ENCODE measurements around the gene SORBS1.

Gene SORBS1

DNA sequence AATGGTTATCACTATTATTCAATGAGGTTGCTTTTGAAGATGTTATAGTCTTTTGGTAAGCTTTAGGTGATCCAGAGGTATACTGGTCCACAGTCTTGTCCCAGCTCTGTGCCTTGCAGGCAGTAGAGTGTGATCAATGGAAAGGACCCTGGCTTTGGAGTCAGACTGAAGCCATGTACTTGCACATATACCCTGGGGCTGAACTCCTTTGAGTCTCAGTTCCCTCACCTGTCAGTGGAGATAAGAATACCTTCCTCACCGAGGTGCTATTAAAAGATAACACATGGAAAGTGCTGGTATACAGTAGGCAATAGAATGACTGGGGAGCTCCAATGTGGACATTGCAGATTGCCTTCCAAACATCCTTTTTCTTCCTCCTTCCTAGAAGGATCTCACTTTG, 254.3 kb downstream of the SORBS1 start:
- no peak for DNase-seq

DNA sequence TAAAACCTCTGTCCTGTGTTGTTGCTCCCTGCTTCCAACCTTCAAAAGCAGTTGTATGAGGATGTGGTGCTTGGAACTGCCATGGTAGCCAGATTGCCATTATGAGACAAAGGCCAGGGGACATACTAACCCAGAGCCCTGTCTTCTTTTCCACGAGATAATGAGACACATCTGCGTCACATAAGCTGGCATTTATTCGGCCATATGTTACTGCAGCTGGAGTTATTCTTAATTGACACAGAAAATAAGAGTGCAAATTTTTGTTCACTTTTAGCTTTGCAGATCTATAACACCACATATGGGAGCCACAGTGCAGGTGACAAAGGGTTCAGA, 254.9 kb downstream of the SORBS1 start:
- no peak for DNase-seq

DNA sequence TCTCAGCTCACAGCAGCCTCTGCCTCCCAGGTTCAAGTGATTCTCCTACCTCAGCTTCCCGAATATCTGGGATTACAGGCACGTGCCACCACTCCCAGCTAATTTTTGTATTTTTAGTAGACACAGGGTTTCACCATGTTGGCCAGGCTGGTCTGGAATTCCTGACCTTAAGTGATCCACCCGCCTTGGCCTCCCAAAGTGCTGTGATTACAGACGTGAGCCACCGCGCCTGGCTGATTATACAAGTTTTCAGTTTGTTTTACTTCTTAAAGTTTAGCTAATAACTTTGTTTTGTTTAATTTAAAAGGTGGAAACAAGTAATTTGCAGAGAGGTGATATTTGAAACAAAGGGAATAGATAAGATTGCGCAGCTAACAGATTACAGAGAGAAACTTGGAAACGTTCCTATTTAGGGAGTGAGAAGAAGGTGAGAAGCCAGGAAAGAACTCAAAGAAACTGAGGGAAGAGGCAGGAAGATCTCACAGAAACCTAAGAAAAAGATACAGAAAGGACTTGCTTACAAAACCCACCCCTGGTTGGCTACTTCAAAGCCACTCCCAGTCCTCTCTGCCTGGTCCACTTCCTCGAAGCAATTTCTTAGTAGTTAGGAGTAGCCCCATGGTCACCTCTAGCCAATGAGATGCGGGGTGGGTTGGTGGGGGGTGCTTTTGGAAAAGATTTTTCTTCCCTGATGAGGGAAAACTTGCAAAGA, 255.4 kb downstream of the SORBS1 start:
- DNase-seq: peak; percentile 62

DNA sequence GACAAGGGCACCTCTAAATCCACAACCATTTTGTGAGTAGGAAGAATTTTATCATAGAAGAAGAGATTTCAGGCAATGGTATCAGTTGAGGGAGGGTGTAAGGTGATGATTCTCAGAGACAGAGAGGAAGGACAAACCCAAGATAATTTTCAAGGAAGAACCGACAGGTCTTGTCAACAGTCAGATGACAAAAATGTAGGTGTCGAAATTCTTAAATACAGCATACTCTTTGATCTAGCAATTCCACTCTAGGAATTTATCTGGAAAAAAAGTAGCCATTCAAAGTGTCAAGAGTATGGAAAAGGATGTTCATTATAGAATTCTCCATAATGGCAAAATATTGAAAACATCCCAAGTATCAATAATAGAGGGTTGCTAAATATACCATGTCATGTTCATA, 256.2 kb downstream of the SORBS1 start:
- DNase-seq: no peak

DNA sequence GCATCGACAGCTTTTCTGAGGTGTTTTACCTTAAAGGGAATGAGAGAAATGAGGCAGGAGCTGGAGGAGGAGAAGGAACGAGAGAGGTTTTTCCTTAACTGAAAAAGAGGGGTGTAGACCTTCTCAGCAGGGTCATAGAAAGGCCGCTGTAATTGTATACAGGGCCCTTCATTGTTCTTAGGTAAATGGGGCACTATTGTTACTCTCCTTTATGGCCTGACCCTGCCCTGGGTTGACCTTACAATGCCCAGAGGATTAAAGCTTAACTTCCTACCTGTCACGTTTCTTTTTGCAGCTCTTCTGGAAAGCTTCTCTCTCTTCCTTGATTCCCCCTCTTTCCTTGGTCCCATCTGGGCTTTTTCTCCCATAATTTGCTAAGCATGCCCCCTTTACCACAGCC, 256.7 kb downstream of the SORBS1 start:
- no peak for DNase-seq

DNA sequence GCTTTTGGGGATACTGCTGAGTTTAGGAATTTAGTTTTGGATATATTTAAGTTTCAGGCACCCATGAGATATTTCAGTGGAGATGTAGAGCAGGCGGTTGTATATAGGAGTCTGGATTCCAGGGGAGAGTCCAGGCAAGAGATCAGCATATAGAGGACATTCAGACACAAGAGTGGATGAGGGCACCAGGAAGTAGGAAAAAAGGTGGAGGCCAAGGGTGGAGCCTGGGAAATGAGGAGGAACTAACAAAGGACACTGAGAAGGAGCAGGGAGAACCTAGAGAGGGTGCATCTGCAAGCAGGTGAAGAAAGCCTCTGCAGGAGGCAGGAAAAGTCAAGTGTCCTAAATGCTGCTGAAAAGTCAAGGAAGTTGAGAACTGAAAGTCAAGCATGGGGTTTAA, 257.2 kb downstream of the SORBS1 start:
- DNase-seq: no peak

DNA sequence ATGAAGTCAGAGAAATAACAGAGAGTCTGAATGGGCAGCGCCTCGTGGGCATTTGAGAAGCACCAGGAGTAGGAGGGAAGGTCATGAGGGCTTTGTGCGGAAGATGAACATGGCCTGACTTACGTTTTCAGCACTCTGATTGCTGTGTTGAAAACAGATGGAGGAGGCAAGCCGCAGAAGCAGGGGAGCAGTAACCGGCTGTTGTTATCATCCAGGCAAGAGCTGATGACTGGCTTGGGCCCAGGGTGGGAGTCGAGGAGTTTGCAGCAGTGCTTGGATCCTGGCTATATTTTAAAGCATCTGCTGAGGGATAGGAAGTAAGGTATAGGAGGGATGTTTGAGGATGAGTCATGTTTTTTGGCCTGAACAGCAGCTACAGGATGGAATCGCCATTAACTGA, 257.6 kb downstream of the SORBS1 start:
- DNase-seq: peak; percentile 92

DNA sequence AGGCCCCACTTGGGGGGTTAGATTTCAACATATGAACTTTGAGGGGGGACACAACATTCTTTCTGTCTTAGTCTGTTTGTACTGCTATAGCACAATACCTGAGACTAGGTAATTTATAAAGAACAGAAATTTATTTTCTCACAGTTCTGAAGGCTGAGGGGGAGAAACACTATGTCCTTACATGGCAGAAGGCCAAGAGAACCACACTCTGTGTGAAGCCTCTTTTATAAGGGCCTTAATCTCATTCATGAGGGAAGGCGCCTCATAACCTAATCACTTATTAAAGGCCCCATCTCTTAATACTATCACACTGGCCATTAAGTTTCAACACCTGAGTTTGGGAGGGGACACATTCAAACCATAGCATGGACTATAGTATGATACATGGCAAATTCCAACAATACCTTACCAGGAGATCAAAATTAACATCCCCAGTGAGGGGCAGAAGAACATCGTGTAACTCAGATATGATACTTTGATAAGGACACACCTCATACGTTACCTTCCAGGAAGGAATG, 261.1 kb downstream of the SORBS1 start:
- no peak for DNase-seq

DNA sequence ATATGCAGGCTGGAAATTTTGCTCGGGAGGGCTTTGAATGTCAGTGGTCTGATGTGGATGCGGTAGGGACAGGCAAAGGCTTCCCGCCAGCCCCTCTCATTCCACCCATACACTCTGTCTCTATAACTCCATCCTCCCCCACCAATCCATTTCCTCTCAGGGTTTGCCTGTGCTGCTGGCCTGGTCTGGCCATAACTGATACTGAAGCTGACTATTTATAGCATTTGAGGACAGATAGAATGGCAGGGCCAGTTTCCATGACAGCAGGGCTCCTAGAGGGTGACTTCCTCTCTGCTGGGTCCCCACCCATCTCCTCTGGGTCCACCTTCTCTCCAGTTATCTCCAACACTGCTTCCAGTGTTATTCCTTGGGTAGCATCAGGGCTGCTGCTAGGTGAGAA, 263.8 kb downstream of the SORBS1 start:
- no peak for DNase-seq

DNA sequence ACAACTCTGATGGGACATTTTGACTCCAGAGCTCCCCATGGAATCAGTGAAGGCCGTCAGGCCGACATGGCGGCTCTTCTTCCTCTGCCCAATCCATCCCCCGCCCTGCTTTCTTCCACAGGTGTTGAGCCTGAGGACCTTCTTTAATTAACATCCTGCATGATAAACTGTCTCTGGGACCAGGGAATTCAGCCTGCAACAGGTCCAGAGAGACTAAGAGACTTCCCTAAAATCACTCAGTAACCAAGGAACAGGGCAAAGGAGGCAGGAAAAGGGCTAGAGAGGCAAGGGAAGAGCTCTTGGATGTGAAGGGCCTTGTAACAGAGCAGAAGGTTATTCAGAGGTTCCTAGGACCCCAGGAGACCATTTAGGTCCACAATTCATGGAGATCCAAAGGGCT, 264.4 kb downstream of the SORBS1 start:
- DNase-seq: no peak

DNA sequence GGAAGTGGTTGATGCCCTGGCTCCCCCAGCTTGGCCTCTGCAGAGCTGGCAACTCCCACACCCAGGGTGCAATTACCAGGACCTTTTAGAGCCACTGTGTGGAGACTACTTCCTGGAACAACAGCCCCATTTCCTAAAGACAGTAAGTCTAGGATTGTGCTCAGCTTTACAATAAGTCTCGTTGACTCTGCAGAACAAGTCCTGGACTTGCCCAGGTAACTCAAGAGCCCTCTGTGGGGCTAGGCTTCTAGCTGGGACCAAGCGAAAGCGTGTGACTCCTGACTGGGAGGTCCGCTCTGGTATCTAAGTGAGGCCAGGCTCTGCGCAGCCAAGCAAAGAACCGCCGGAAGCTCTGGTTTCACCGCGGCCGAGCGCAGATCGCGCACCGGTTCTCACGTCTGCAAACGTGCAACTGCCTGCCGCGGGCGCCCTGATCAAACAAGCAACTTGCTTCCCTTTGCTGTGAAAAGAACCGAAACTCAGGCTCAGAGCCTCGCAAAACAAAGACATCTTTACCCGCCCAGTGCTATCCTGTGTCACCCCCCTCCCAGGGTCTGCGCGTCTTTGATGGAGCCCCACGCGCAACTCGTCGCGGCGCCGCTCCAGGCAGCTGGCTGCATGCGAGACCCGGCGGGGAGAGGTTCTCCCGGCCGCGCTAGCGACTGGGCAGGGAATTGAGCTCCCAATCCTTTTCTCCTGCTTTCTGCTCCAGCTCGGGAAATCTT, 266.0 kb downstream of the SORBS1 start:
- no peak for DNase-seq

DNA sequence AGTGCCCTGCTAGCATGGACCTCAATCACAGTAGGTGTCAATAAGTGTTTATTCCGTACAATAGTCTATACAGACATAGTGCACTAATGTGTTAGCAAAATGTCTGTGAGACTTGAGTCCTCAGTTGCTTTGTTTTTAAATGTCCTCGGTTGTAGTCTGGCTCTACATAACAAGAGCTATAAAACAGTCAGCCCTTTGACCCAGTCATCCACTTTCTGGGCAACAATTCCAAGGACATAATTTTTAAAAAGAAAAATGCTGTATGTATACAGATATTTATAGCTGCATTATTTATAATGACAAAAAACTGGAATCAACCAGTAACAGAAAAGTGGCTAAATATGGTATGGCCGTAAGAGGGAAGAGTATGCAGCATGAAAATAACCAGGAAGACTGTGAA, 267.5 kb downstream of the SORBS1 start:
- DNase-seq: no peak

DNA sequence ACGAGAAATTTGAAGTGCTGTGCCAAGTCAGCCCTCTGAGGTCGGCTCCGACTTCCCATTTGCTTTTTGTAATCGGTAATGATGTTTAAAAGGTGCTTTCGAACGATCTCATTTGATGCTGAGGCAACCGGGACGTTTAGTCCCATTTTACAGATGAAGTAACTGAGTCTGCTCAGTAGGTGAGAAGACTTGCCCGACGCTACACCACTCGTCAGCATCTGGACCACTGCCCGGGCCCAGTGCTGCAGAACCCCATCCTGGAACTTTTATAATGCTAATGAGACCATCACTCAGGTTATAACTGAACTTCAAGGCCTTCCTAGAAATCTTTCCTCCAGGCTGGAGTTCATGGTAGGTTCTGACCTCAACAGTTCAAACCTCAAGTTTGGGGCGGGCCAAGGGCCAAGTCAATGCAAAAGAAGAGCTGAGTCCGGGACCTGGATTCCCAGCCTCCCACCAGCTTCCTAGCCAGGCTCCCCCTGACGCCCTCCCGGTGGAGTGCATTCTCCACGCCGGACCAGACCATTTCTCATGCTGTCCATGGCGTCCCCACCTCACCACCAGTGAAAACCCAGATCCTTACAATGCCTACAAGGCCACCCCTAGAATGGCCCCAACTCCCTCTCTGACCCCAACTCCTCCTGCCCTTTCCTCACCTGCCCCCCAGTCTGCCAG, 269.7 kb downstream of the SORBS1 start:
- DNase-seq: no peak

DNA sequence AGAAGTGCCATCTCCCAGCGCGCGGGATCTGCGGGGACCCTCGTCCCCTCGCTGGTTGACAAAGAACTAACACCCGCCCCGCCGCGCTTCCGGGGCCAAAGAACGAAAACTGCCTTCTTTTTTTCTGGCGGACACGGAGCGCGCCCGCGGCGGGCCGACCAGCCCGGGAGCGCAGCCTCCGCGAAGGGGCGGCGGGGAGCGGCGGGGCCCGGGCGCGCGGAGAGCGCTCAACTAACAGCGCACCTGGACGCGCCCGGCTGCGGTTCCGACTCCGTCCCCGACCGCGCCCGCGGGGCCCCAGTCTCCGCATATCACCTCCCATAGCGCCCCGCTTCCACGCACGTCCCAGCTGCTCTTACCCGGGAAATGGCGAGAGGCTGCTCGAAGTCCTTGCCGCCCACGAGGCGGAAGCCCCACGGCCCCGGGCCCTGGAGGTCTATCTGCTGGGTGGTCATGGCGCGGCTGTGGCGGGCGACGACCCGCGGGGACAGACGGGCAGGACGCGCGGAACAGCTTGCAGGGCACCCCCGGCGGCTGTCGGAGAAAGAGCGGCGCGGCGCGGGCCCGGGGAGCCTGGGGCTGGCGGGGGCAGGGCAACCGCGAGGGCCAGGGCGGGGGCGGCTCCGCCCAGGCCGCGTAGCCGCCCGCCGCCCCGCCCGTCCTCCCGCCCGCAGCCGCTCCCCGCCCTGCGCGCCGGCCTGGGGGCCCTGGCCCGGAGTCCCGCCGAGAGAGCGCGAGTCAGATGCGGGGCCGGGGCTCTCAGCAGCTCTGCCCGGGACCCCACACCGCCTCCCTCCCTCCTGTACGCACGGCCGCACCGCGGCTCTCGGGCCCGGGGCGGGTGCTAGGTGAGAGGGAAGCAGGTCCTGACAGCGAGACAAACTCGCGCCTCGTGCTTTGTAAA, 270.5 kb downstream of the SORBS1 start, which contains the start of gene PDLIM1:
PDLIM1 (minus strand) TSS at position 543 of the 904 bp plus-strand sequence; CDS start at position 455, 88 bp downstream.
- DNase-seq: peak; percentile 61

DNA sequence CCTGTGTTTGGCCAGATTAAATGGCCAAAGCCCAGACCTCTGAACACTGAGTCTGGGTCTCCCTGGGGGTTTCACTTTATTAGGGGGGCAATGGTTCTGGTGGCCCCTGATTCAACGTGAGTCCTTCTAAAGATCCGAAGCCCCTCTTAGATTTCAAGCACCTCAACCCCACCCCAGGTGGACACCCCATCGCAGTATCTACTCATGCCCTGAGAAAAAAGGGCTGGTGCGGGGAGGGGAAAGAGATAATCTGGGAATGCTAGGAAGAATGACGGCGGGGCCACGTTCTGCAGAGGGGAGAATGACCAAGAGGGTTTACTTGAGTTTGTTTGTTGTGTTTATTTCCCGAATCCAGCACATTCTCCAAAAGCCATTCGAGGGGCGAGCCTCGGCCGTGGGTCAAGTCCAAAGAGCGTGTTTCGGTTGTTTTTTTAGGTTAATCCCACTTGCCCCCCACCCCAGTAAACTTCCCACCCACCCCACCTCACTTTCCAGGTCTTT, 271.2 kb downstream of the SORBS1 start:
- DNase-seq: no peak

DNA sequence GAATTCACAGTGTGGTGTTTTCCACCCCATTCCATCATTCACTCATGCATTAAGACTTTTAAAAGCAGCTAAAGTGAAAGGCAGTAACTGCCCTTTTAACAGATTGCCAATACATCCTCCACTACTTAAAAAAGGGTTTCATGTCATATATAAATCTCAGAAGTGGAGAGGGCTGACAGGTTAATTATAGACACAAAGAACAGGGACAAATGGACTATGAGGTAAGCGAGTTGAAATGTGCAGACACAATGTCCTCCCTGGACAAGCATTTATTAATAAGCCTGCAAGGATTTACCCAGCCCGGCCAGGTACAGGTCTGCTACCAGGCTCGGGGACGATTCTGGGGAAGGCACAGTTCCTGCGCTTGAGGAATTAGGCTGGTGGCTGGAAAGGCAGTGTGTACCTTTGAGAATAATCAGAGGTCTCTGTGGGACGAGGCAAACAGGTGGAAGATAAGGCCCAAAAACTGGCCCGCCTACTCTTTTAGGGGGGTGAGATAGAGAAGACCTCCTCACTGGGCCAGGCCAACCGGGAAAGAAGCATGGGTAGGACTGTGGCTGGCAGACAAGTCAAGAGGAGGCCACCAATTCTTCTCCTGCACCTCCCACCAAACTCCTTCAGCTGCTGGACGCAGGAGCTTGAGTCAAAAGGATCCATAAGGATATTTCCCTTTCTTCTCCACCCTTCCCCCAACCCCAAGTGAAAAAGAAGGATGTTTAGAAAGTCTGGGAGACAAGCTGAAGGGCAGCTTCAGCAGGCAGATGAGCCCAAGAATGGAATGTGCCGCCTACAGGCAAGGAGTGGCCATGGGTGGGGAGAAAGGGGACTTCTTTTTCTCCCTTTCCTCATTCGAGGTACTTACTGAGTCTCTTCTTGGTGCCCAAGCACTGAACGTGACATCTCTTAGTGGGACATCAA, 271.9 kb downstream of the SORBS1 start:
- peak; percentile 36 for DNase-seq

DNA sequence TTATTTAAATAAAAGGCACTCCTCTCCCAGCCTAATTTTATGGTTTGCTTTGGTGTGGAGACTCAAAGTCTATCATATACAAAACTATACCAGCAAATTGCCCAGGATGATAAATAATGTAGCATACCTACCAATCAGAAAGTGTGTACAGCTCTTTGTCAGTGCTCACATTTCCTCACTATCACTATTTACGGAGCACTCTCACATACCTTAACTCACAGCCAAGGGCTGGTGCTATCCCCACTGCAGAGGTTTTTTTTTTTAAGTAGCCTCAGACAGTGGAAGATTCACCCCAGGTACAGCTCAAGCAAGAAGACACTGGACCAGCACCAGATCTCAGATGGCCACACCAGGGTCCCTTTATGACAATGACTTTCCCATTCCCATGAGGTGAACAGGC, 272.9 kb downstream of the SORBS1 start:
- DNase-seq: no peak

DNA sequence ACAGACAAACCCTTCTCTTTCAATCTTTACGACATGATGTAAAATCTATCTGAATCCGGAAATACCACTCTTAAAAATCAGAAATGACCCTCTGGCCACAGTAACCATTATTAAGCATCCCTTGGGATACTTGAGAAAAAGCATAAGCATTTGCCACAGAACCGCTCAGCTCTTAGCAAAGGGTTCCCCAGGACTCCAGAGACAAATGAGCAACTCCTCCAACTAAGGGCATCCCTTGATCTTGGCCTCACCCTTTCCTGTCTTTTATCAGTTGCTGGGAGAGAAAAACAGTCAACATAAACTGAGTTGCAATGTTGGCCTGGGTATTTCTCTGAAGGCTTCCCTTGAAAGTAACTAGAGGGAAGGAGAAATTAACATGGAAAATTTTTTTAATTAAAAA, 273.9 kb downstream of the SORBS1 start:
- DNase-seq: peak; percentile 42

DNA sequence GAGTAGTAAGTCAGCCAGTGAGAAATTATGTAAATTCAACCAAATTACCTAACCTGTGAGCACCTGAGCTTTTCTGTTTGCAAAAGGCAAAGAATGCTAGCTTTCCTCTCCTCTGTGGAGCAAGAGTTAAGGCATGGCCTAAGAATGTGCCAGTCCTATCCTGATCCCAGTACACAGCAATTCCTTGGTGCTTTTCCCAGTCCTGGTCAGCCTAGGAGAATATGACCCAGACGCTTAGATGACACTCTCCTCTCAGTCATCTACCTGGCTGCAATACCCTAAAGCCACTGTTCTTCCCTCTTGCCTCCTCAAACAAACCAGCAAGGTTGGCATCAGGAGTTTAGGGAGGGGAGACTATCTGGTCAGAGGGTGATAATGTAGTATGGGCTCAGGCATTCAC, 274.5 kb downstream of the SORBS1 start:
- no peak for DNase-seq

DNA sequence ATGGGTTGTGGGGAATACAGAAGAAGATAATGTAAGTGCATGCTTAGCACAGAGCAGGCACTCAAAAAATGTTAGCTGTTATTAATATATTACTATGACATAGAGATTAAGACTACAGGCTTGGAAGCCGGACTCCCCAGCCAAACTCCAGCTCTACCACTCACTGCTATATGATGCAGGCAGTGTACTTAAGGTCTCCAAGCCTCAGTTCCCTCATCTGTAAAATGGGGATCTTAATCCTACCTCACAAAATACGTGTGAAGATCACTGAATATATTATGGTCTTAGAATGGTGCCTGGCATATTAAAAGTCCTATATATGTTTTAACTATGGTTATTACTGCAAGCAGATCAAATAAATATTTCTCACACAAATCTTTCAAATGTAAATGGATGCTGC, 275.6 kb downstream of the SORBS1 start:
- no peak for DNase-seq

DNA sequence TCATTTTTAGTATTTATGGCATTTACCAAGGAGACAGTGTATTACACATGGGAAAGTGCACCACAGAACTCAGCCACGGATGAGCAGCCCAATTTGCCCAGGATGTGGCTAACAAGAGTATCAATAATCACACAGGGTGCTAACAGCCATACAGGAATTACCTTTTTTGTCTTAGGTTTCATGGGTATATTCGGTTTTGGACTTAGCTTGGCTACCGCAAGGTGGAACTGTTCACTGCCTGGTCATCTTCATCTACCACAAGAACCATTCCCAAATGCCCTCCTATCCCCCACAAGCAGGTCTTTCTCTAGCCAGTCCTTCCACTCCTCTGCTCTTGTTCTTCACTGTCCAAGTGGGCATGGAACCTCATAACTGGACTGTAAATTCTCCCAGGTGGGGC, 276.4 kb downstream of the SORBS1 start:
- DNase-seq: no peak

DNA sequence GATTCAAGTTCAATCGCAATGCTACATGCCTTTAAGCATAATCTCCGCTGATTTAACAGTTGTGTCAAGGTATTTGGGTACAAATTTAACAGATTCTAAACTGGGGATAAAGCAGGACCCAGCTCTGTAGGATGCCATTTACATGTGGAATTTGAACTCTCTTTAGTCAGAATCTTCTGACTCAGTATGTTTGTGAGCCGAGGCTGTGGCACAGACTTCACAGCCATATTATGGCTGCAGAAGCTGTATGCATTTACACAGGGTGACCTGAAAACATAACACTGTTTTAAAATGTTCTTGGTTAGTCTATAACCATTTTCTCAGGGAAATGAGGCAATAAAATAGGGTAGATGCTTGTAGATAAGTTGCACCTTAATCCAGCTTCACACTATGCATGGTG, 279.1 kb downstream of the SORBS1 start:
- no peak for DNase-seq

Measured in NCI-H226 (cell line).